Measurements from ENCODE around the gene KCTD12.

- no peak for TF ChIP-seq CTCF (IDR thresholded peaks at IDR 0.05; ENCODE audit: insufficient read depth, low read length, poor library complexity, severe bottlenecking)
- TF ChIP-seq EZH2phosphoT487 (conservative IDR thresholded peaks at IDR 0.05; ENCODE audit: low read length) = no peak
These were observed 37.6 kb downstream of the KCTD12 start for GRCh38 chr13:76848596-76848995.

Data from SU-DHL-6 (cell line).